Measurements from ENCODE around the gene RELL2.

GRCh38 chr5:141615991-141616720 lies 20.6 kb upstream of the RELL2 start:
- TF ChIP-seq SETDB1 (IDR thresholded peaks at IDR 0.05; ENCODE audit: insufficient read length, low read length) (no peak), CTCF (tag by site-specific recombination; IDR thresholded peaks at IDR 0.05) (no peak), ZNF580 (tag by site-specific recombination; IDR thresholded peaks at IDR 0.05) (no peak), AEBP2 (tag by site-specific recombination; IDR thresholded peaks at IDR 0.05; ENCODE audit: borderline replicate concordance) (no peak), TRIM28 (IDR thresholded peaks at IDR 0.05; ENCODE audit: borderline replicate concordance, low read length) (no peak), KLF16 (tag by site-specific recombination; IDR thresholded peaks at IDR 0.05) (no peak), MYNN (tag by site-specific recombination; IDR thresholded peaks at IDR 0.05; ENCODE audit: borderline replicate concordance) (no peak), TSHZ1 (tag by site-specific recombination; IDR thresholded peaks at IDR 0.05; ENCODE audit: borderline replicate concordance) (no peak), ZNF24 (tag by site-specific recombination; IDR thresholded peaks at IDR 0.05) (no peak)

Measured in HEK293 (cell line).